WI38 (cell line): ENCODE data around the gene CLBA1.
A peak's percentile ranks its signal among the peaks of the same experiment; 100 is the strongest.

Experiments
- H3K4me3 ChIP-seq: 2 replicates; pipeline ENCODE4 v1.5.1; 2011; ENCODE audit warnings: low read depth, mild to moderate bottlenecking, control low read depth, low read length
- TF ChIP-seq, protein P1 (sequence below): IDR thresholded peaks from 2 replicates; pipeline ENCODE4 v1.5.1; 2012; ENCODE audit warnings: low read depth, mild to moderate bottlenecking, control low read depth, low read length

Gene CLBA1

DNA sequence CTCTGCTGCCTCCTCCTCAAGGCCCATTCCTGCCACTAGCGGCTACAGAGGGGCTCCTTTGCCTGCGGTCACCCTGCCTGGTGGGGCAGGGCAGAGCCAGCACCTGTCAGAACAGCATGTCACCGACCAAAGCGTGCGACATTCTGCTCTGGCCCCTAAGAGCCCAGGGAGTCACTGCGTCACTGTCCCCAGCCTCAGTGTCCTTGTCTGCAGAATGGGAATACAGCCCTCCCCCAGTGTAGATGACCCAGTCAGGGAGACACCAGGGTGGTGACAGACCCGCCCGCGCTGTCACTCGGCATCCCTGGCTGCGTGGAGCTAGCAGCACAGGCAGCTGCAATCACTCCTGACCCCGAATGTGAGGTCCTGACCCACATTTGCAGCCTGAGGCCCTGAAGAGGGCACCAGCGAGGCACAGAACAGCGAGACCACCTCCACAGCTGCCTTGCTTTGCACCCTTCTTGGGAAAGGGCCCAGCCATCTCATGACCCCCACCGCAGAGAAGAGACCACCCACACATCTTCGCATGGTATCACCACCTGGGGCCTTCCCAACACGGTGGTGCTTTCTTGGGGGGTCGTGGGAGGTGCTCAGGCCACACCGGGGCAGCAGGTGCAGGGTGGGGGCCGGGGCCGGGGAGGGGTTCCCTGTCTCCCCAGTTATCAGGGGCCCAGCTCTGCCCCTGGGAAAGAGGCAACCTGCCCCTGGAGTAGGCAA lies 9.9 kb upstream of the CLBA1 start:
- TF ChIP-seq, protein P1, sequence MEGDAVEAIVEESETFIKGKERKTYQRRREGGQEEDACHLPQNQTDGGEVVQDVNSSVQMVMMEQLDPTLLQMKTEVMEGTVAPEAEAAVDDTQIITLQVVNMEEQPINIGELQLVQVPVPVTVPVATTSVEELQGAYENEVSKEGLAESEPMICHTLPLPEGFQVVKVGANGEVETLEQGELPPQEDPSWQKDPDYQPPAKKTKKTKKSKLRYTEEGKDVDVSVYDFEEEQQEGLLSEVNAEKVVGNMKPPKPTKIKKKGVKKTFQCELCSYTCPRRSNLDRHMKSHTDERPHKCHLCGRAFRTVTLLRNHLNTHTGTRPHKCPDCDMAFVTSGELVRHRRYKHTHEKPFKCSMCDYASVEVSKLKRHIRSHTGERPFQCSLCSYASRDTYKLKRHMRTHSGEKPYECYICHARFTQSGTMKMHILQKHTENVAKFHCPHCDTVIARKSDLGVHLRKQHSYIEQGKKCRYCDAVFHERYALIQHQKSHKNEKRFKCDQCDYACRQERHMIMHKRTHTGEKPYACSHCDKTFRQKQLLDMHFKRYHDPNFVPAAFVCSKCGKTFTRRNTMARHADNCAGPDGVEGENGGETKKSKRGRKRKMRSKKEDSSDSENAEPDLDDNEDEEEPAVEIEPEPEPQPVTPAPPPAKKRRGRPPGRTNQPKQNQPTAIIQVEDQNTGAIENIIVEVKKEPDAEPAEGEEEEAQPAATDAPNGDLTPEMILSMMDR = no peak
- H3K4me3 ChIP-seq = no peak overlapping the region

DNA sequence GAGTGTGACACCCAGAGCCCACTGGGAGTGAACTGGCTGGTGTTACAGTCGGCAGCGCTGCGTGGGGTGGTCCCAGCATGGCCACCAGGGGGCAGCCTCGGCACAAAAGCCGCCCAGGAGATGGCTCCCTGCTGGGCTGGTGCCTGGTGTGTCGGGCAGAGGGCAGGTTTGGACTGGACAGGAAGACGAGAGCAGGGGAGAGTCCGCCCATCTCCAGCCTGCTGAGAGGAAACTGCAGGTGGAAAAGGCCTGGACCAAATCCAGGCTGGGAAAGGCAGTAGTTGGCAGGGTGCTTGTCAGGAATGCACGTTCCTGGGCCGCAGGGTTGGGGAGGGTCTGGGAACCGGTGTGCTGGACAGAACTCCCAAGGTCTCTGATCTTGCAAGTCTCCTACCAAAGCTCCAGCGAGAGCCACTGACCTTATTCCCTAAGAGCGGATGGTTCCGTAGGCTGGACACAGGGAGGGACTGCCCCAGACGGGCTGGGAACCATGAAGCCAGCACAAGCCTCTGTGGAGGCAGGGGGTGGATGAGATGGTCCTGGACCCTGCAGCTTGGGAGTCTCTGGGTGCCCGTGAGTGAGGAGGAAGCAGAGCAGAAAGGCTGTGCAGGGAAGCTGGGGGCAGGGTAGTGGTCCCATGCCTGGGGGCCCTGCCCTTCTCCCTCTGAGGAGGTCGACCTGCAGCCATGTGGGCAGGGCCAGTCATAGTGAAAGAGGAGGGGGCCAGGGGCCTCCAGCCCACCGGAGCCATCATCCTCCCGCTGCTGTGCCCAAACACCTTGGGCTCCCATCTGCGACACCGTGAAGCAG lies 9.2 kb upstream of the CLBA1 start:
- H3K4me3 ChIP-seq = no peak overlapping the region
- TF ChIP-seq, protein P1 = peak; percentile 85

DNA sequence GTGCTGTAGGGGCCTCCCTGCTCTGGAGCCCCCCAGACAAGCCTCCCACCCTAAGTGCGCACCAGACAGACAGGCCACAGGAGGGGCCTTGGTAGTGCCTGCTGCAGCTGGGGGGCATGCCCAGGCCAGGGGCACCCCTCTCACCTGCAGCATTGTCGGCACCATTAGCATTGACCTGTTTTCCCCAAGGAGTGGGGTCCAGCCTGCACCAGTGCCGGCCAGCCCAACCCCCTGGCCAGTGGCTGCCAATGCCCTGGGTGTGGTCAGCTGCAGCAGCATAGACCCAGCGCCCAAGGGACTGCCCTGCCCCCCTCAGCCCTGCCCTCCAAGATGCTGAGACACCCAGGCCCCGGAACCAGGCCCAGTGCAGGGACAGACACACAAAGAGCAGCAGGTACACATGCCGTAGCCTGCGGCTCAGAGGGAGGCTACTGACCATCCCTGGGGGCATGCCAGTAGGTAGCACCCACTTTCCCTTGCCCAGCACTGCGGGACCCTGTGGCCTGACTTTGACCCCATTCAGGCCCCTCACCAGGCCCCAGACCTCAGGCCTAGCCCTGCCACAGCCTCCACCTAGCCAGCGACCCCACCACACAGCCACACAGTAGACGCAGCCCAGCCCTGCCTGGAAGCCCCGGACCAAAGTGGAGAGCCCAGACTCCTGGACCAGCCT lies 8.4 kb upstream of the CLBA1 start:
- H3K4me3 ChIP-seq = peak overlapping the region; percentile 58
- TF ChIP-seq, protein P1 = no peak

DNA sequence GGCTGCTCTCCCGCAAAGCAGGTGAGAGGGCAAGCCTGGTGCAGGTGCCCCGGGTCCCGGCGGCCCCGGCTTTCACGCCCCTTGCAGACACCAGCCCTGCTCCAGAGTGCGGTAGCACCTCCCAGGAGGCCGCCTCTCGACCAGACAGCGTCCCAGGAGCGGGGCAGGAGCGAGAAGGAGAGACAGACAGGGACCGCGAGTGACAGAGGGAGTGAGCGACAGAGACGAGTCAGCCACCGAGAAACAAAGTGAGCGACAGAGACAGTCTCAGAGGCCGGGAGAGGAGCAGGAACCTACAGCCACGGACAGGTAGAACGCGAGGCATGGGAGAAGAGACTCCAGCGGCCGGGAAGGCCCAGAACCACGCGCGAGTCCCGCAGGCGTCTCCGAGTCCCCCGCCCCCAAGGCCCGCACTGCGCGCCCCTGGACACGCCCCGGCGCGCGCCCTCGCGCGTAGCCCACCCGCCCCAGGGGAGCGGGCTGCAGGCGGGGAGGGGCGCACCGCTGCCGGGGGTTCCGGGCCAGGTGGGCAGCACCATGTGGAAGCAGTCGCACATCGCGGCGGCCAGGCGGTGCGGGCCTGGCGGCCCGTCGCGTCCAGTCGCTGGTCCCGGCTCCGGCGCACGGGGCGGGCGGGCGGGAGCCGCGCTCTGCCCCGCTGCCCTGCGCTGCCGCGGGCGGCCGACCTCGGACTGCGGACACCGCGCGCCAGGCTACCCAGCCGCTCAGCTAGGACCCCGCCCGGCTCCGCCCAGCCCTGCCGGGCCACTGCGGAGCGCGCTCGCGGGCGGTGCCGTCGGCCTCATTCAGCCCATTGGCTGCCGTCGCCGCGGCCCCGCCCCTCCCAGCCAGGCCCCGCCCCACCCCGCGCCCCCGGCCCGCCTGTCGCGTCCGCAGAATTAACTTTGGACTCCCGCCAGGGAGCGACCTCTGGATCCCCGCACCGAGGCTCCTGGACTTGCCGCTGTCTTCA lies 7.6 kb upstream of the CLBA1 start, which contains the start of gene AHNAK2:
TSS of gene AHNAK2 (minus strand) at position 694 of the 973 bp plus-strand sequence. CDS start at position 557, 137 bp downstream.
- peak within 1 kb of the TSS; percentile 58 for H3K4me3 ChIP-seq
- TF ChIP-seq, protein P1 = no peak

DNA sequence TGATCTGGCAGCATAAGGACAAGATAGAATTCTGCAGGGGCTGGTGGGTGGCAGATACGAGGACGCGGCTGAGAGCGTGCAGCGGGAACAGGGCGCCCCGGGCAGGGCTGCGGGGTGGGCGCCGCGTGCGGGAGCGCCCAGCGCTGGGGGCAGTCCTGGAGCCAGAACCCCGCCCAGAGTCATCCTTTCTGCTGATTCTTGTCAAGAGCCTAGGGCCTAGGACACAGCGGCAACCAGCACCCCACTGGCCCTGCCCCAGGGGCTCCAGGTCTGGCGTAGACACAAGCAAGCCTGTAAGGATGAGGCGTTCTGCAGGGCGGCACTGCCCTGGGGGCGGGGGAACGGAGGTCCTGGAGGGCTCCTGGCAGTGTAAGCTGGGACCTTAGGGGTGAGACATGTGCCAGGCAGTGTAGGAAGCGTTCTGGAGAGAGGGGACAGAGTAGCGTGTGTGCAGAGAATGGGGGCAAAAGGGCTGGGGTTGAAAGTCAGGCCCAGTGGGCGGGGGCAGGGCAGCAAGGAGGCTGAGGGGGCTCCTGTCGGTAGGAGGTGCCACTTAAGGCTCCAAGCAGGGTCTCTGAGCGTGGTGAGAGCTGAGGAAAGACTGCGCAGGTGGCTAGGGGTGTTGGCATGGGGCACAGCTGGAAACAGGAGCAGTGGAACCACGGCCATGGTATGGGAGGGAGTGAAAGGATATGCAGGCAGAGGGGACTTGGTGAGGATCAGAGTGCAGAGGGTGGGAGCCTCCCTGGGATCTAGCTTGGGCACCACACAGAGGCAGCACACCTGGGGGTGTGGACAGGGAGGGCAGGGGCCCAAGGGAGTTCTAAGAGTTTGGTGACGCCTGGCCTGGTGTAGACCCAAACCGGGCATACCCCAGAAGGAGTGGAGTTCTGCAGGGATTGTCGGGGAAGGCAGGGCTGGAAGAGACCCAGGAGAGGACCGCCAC lies 6.6 kb upstream of the CLBA1 start:
- H3K4me3 ChIP-seq = peak overlapping the region; percentile 21; the same call in 1 of the 2 replicates
- TF ChIP-seq, protein P1 = no peak
